GM12878 (cell line): ENCODE data around the gene C5orf15. TPM values are rescaled to one million over a fixed set of nuclear protein-coding genes. Genes with fewer than 3 reads are reported as not detected.
A peak's percentile ranks its signal among the peaks of the same experiment; 100 is the strongest.

Experiments
- CHD2 ChIP-seq: IDR thresholded peaks from 2 replicates; pipeline ENCODE4 v1.6.1; 2011; ENCODE audit warnings: low read depth, low read length, improper control_type of control experiment, borderline replicate concordance
- CHD4 ChIP-seq: fragments of 200-600 bp; sonication (generic); IDR thresholded peaks from 2 replicates; pipeline ENCODE4 v1.6.1; 2016; ENCODE audit warnings: mild to moderate bottlenecking
- CREM ChIP-seq: IDR thresholded peaks from 2 replicates; pipeline ENCODE4 v1.6.1; 2014; ENCODE audit warnings: antibody characterized with exemption, low read depth
- EED ChIP-seq: sonication (generic); IDR thresholded peaks from 2 replicates; pipeline ENCODE4 v1.6.1; 2016; ENCODE audit warnings: antibody characterized with exemption, low read depth
- GABPA ChIP-seq: IDR thresholded peaks from 2 replicates; pipeline ENCODE4 v1.6.1; 2014; ENCODE audit warnings: antibody characterized with exemption, low read depth, mild to moderate bottlenecking, inconsistent platforms
- HCFC1 ChIP-seq: fragments of 150-350 bp; IDR thresholded peaks from 2 replicates; pipeline ENCODE4 v1.6.1; 2014; ENCODE audit warnings: low read length
- IRF4 ChIP-seq: IDR thresholded peaks from 2 replicates; pipeline ENCODE4 v1.6.1; 2011; ENCODE audit warnings: low read depth, low read length
- JUNB ChIP-seq: IDR thresholded peaks from 2 replicates; pipeline ENCODE4 v1.6.1; 2016; ENCODE audit warnings: antibody characterized with exemption, mild to moderate bottlenecking
- LARP7 ChIP-seq: fragments of 450-650 bp; IDR thresholded peaks from 2 replicates; pipeline ENCODE4 v1.6.1; 2017; ENCODE audit warnings: mild to moderate bottlenecking
- NBN ChIP-seq: fragments of 450-650 bp; IDR thresholded peaks from 2 replicates; pipeline ENCODE4 v1.6.1; 2016
- NFYA ChIP-seq: IDR thresholded peaks from 2 replicates; pipeline ENCODE4 v1.6.1; 2011; ENCODE audit warnings: low read depth, mild to moderate bottlenecking, low read length, improper control_type of control experiment, borderline replicate concordance
- NRF1 ChIP-seq: conservative IDR thresholded peaks from 2 replicates; pipeline ENCODE4 v1.6.1; 2011; ENCODE audit warnings: mild to moderate bottlenecking, low read depth, low read length, improper control_type of control experiment
- PML ChIP-seq: IDR thresholded peaks from 2 replicates; pipeline ENCODE4 v1.6.1; 2012; ENCODE audit warnings: low read length, inconsistent platforms
- POLR2A ChIP-seq: IDR thresholded peaks from 2 replicates; pipeline ENCODE4 v1.6.1; 2011; ENCODE audit warnings: low read depth, mild to moderate bottlenecking, low read length
- POLR2AphosphoS2 ChIP-seq: IDR thresholded peaks from 2 replicates; pipeline ENCODE4 v1.6.1; 2011; ENCODE audit warnings: low read depth, mild to moderate bottlenecking, low read length, improper control_type of control experiment, moderate library complexity
- RCOR1 ChIP-seq: conservative IDR thresholded peaks from 2 replicates; pipeline ENCODE4 v1.6.1; 2012; ENCODE audit warnings: low read depth, low read length, improper control_type of control experiment
- SMC3 ChIP-seq: IDR thresholded peaks from 2 replicates; pipeline ENCODE4 v1.6.1; 2011; ENCODE audit warnings: low read length, improper control_type of control experiment, borderline replicate concordance
- SUZ12 ChIP-seq: fragments of 200-600 bp; sonication (generic); IDR thresholded peaks from one replicate; pipeline ENCODE4 v1.6.1; 2018; ENCODE audit warnings: antibody characterized with exemption, mild to moderate bottlenecking; ENCODE audit not compliant: unreplicated experiment
- TAF1 ChIP-seq: IDR thresholded peaks from 2 replicates; pipeline ENCODE4 v1.6.1; 2011; ENCODE audit warnings: mild to moderate bottlenecking, low read depth, low read length, borderline replicate concordance
- ZBED1 ChIP-seq: IDR thresholded peaks from 2 replicates; pipeline ENCODE4 v1.6.1; 2016; ENCODE audit warnings: borderline replicate concordance
- ZNF274 ChIP-seq: IDR thresholded peaks from one replicate; pipeline ENCODE4 v1.8.0; 2011; ENCODE audit not compliant: insufficient read length, insufficient read depth
- ZSCAN29 ChIP-seq: fragments of 450-650 bp; IDR thresholded peaks from 2 replicates; pipeline ENCODE4 v1.6.1; 2017; ENCODE audit warnings: mild to moderate bottlenecking, moderate library complexity
- polyA plus RNA-seq, 11 experiments: library from polyadenylated mRNA; depleted of rRNA in 4 of 11; unstranded in 6 of 11; stranded (reverse) in 5 of 11; fragments of >200 nt; fragmentation: Nextera tagmentation in 4 of 11; fragmentation: Illumina TruSeq in 1 of 11; extraction: Ambion mirVana in 4 of 11; extraction: Trizol in 1 of 11; gene quantifications; 1 replicate in 1 of 11; 2 replicates in 10 of 11; pipeline versions ENCODE4 v1.2.1 to v1.2.3, GENCODE V29; 2011 to 2016; ENCODE audit warnings: inconsistent platforms in 2 of 11, missing spikeins in 2 of 11, low read depth in 1 of 11
- total RNA-seq, 4 experiments: library from RNA; depleted of rRNA in 3 of 4; stranded (reverse); fragments of >200 nt in 3 of 4; fragmentation: Illumina TruSeq in 1 of 4; extraction: Trizol in 1 of 4; gene quantifications; 2 replicates each; pipeline versions ENCODE4 v1.2.1 to v1.2.3, GENCODE V29; 2013 to 2021
- TF ChIP-seq, protein P1 (sequence below): fragments of 450-650 bp; IDR thresholded peaks from 2 replicates; pipeline ENCODE4 v1.6.1; 2018; ENCODE audit warnings: mild to moderate bottlenecking, low read depth, moderate library complexity; ENCODE audit not compliant: partially characterized antibody
- TF ChIP-seq, protein P2 (sequence below): fragments of 450-650 bp; IDR thresholded peaks from 2 replicates; pipeline ENCODE4 v1.6.1; 2016; ENCODE audit warnings: mild to moderate bottlenecking, moderate library complexity, borderline replicate concordance

The C5orf15 gene
- total and polyA plus RNA-seq, 10 of the 15 experiments (the other 5 are each of a cell fraction or from before 2014, with no cell fraction given) = 21.7 to 69.6 (median 46.0) TPM

DNA sequence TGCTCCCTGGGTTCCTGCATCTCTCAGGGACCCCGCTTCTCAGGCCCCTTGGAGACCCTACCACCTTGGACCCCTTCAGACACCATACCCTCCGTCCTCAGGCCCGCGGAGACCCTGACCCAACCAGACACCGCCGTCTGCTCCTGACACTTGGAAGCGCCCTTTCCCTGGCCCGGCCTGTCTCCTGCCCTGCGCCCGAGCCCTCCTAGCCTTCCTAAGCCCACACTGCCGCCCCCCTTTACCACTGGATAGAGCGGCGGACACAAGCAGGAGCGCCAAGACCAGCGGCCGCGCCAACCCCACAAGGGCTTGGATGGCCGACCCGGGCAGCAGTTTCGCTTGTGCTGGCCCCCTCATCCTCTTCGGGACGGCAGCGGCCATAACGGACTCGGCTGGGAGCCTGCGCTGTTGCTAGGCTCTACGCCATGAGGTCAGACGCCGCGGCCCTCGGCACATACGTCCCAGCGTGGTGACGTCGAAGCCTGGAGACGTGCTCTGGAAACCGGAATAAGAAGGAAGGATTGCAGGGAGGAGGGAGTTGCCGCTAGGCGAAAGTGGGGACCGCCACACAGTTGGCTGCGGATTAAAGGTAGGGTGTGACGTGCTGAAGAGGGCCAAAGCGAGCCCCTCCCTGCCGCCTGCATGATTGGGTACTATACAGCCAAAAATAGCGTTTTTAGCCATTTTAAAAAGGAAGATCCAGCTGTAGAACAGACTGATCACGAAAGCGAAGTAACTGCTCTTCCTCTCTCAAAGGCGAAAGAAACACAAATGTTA lies at the start of gene C5orf15 (continued):
- peak; percentile 97 for TF ChIP-seq EED
- peak; percentile 50; the same call in 1 of the 2 replicates for TF ChIP-seq POLR2AphosphoS2
- no peak for TF ChIP-seq SUZ12
- TF ChIP-seq, protein P1, sequence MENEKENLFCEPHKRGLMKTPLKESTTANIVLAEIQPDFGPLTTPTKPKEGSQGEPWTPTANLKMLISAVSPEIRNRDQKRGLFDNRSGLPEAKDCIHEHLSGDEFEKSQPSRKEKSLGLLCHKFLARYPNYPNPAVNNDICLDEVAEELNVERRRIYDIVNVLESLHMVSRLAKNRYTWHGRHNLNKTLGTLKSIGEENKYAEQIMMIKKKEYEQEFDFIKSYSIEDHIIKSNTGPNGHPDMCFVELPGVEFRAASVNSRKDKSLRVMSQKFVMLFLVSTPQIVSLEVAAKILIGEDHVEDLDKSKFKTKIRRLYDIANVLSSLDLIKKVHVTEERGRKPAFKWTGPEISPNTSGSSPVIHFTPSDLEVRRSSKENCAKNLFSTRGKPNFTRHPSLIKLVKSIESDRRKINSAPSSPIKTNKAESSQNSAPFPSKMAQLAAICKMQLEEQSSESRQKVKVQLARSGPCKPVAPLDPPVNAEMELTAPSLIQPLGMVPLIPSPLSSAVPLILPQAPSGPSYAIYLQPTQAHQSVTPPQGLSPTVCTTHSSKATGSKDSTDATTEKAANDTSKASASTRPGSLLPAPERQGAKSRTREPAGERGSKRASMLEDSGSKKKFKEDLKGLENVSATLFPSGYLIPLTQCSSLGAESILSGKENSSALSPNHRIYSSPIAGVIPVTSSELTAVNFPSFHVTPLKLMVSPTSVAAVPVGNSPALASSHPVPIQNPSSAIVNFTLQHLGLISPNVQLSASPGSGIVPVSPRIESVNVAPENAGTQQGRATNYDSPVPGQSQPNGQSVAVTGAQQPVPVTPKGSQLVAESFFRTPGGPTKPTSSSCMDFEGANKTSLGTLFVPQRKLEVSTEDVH = peak; percentile 17
- TF ChIP-seq CREM = peak; percentile 96
- peak; percentile 55; the same call in 1 of the 2 replicates for TF ChIP-seq RCOR1
- TF ChIP-seq SMC3 = no peak
- TF ChIP-seq CHD4 = no peak
- no peak for TF ChIP-seq CHD2
- TF ChIP-seq PML = peak; percentile 82
- TF ChIP-seq, protein P2, sequence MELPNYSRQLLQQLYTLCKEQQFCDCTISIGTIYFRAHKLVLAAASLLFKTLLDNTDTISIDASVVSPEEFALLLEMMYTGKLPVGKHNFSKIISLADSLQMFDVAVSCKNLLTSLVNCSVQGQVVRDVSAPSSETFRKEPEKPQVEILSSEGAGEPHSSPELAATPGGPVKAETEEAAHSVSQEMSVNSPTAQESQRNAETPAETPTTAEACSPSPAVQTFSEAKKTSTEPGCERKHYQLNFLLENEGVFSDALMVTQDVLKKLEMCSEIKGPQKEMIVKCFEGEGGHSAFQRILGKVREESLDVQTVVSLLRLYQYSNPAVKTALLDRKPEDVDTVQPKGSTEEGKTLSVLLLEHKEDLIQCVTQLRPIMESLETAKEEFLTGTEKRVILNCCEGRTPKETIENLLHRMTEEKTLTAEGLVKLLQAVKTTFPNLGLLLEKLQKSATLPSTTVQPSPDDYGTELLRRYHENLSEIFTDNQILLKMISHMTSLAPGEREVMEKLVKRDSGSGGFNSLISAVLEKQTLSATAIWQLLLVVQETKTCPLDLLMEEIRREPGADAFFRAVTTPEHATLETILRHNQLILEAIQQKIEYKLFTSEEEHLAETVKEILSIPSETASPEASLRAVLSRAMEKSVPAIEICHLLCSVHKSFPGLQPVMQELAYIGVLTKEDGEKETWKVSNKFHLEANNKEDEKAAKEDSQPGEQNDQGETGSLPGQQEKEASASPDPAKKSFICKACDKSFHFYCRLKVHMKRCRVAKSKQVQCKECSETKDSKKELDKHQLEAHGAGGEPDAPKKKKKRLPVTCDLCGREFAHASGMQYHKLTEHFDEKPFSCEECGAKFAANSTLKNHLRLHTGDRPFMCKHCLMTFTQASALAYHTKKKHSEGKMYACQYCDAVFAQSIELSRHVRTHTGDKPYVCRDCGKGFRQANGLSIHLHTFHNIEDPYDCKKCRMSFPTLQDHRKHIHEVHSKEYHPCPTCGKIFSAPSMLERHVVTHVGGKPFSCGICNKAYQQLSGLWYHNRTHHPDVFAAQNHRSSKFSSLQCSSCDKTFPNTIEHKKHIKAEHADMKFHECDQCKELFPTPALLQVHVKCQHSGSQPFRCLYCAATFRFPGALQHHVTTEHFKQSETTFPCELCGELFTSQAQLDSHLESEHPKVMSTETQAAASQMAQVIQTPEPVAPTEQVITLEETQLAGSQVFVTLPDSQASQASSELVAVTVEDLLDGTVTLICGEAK = no peak
- peak; percentile 61 for TF ChIP-seq NBN
- TF ChIP-seq HCFC1 = peak; percentile 45
- peak; percentile 69; the same call in 1 of the 2 replicates for TF ChIP-seq TAF1
- TF ChIP-seq GABPA = no peak
- peak; percentile 81 for TF ChIP-seq LARP7
- TF ChIP-seq JUNB = no peak
- 0 out of 2 replicates have a peak, but pooled peaks have one; percentile 18 for TF ChIP-seq NRF1
- no peak for TF ChIP-seq ZSCAN29
- TF ChIP-seq NFYA = no peak
- peak; percentile 98 for TF ChIP-seq POLR2A
- TF ChIP-seq ZNF274 = no peak
- TF ChIP-seq IRF4 = 0 out of 2 replicates have a peak, but pooled peaks have one; percentile 3
- no peak for TF ChIP-seq ZBED1
